HG03280 (cell line): ENCODE data around the gene IDH3A.

Source experiments
- ATAC-seq: cut with Tn5 transposase; IDR thresholded peaks from one replicate; pipeline ENCODE4 v1.9.1; 2021; ENCODE audit warnings: mild to moderate bottlenecking, moderate library complexity; ENCODE audit not compliant: unreplicated experiment

The IDH3A gene

GRCh38 chr15:78149068-78149804 lies at the start of gene IDH3A:
Gene IDH3A (plus strand): TSS chr15:78149362. CDS start chr15:78149404, 42 bp downstream.
- peak; percentile 82 for ATAC-seq

- ATAC-seq, result no peak
Observed at GRCh38 chr15:78100886-78101285, 48.3 kb upstream of the IDH3A start.

- no peak for ATAC-seq
Observed at GRCh38 chr15:78101423-78102105, 47.6 kb upstream of the IDH3A start.

GRCh38 chr15:78102211-78102610 lies 47.0 kb upstream of the IDH3A start:
- no peak for ATAC-seq

GRCh38 chr15:78102741-78103140 lies 46.4 kb upstream of the IDH3A start:
- ATAC-seq, result no peak

GRCh38 chr15:78103406-78104118 lies 45.6 kb upstream of the IDH3A start:
- ATAC-seq, result peak; percentile 86

GRCh38 chr15:78104119-78104479 lies 45.1 kb upstream of the IDH3A start:
- no peak for ATAC-seq

- no peak for ATAC-seq
Observed at GRCh38 chr15:78104566-78105475, 44.3 kb upstream of the IDH3A start.

- no peak for ATAC-seq
Observed at GRCh38 chr15:78105476-78106241, 43.5 kb upstream of the IDH3A start.

- ATAC-seq, result no peak
Observed at GRCh38 chr15:78107471-78107870, 41.7 kb upstream of the IDH3A start.

- peak; percentile 58 for ATAC-seq
Observed at GRCh38 chr15:78108300-78109084, 40.7 kb upstream of the IDH3A start.

- ATAC-seq, result no peak
Observed at GRCh38 chr15:78109156-78109555, 40.0 kb upstream of the IDH3A start.

GRCh38 chr15:78110096-78110495 lies 39.1 kb upstream of the IDH3A start:
- ATAC-seq, result no peak

- ATAC-seq, result no peak
Observed at GRCh38 chr15:78110916-78111475, 38.2 kb upstream of the IDH3A start.

- ATAC-seq, result no peak
Observed at GRCh38 chr15:78111788-78112187, 37.4 kb upstream of the IDH3A start.

GRCh38 chr15:78112551-78112950 lies 36.6 kb upstream of the IDH3A start:
- ATAC-seq, result no peak

GRCh38 chr15:78120523-78120922 lies 28.6 kb upstream of the IDH3A start:
- no peak for ATAC-seq

GRCh38 chr15:78125267-78125666 lies 23.9 kb upstream of the IDH3A start:
- no peak for ATAC-seq

GRCh38 chr15:78127882-78128281 lies 21.3 kb upstream of the IDH3A start:
- ATAC-seq, result no peak
